OCI-M2 (cell line): ENCODE results near the gene TFF1.

ENCODE experiments used
- DNase-seq: peaks from one replicate; lab custom pipeline; 2025; ENCODE audit not compliant: unreplicated experiment; lab: John Stamatoyannopoulos, UW

Gene TFF1

DNA sequence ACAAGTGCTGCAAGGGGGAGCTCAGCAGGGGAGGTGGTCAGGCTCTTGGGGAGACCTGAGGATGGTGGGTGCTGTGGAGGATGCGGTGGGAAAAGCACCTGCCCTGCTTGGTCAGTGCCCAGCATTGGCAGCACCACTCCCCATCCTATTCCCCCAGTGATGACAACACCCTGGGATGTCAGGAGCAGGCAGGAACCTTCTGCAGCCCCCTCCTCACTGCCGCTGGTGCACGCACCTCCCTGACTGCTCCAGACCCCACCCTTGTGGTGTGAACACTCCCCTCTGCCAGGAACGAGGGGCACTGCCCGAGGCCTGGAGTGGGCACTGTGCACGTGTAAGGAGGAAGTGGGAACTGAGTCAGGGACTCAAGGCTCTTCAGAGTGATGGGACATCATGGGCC lies 17.0 kb upstream of the TFF1 start:
- DNase-seq, result no peak

DNA sequence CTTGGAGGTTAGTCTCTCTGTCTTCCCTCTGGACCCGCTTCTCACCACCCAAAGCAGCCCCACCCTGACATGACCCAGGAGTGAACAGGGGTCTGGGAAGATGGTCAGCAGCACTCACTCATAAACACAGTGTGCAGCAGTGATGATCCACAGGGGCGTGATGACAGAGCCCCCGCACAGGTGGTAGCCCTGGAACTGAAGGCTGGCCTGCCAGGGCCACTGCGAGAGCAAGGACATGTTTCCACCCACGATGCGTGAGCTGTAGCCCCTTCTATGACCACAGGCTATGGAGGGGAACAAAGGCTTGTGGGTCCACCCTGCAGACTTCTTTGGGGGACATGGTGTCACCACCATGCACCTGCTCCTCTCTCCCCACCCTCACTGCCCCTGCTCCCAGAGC lies 16.6 kb upstream of the TFF1 start:
- no peak for DNase-seq

DNA sequence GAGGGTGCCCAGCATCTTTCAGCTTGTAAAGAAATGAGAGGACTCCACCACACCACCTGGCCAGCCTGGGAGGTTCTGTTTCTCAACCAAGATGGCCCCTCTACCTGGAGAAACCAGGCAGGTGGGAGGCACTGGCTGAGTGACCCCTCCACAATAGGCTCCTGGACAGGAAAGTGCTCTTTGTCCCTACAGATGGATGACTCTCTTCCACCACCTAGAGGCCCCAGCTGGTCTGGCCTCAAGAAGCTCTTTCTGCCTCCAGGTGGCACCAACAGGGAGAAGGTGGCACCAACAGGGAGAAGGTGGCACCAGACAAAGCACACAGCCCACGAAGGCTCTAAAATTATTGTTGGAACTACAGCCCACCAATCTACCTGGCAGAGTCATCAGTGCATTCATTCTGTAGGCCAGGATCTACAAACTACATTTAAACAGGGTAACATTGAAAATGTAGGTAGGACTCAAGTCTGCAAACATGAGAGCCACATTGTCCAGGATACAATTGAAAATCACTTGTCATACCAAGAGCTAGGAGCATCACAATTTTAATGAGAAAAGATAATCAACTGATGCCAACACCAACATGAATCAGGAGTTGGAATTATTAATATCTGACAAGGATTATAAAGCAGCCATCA lies 15.1 kb upstream of the TFF1 start:
- DNase-seq, result no peak

DNA sequence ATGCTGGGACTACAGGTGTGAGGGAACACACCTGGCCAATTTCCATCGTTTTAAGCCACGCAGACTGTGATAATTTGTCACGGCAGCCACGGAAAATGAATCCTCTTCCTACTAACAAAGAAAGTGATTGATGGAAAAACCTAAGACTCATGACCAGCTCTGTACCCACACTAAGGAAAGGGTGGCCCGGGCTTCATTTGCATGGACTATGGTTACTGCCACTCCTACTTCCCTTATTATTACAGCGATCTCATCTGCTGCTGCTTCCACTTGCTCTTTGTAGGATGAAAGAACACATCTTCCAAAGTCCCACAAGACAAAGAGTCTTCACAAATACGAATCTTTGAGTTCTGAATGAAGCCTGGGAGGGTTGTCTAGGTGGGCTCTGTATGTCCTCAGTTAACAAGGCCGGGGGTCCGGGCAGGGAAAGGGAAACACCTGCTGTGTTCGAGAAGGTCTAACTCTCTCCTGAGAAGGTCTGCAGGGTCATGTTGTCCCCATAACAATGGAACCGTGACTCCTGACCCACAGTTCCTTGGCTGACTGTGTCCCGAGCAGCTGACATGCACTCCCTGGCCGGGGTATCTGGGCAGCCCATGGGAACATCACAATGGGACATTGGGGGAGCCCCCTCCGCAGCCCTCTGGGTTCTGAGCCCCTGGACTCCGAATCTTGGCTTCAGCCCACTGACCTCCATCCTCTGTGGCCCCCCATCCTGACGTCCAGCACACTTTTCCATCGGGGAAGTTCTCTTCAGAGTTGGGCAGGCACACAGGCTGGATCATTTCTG lies 13.3 kb upstream of the TFF1 start:
- no peak for DNase-seq

DNA sequence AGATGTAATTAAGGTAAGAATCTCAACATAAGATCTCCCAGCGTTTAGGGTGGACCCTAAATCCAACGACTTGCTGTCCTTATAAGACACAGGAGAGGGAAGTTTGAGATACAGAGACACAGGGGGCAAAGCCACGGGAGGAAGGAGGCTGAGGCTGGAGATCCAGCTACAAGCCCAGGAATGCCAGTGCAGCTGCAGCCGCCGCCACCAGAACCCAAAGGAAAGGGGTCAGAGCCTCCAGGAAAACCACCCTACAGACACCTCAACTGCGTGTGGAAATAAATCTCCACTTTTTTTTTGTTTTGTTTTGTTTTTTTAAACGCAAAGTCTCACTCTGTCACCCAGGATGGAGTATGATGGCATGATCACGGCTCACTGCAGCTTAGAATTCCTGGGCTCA lies 12.1 kb upstream of the TFF1 start:
- no peak for DNase-seq

DNA sequence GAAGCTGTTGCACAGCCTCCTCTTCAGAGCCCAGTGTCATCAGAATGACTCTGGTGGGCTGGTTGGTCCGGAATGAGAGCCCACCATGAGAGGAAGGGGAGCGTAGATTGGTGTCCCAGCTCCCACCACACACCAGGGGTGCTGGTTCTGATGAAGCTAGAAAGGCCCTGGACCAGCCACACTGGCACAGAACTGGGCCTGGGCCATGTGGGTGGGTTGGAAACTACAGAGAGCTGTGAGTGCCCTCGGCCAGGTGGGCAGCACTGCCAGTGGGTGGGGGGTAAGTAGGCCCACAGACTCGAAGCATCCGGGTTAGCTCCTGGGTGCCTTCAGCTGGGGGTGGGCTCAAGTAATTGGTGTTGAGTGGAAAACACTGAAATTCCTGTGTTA lies 11.6 kb upstream of the TFF1 start:
- no peak for DNase-seq

DNA sequence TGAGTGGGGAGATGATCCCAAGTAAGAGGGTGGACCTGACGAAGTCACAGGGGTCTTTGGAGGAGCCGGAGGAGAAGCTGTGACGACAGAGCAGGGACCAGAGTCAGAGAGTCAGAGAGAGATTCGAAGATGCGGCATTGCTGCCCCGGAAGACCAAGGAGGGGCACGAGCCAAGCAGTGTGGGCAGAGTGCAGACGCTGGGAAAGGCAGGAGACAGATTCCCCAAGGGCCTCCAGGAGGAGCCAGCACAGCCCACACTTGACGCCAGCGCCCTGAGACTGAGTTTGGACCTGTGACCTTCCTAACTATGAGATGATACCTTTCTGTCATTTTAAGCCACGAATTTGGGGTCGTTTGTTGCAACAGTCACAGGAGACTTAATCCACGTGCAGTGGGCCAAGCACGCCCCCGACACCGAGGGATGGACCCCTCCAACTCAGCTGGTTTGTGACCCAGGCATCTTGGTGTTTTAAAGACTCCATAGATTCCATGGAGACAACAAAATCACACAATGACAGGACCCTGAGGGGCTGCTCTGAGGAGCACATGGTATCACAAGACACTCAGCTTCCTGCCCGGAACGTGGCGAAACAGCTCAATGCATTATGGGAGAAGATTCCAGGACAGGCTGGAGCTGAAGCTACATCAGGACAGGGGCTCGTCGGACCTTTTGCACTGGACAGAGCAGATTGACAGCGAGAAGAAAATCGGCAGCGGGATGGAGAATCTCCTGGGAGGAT lies 11.0 kb upstream of the TFF1 start:
- DNase-seq, result no peak

DNA sequence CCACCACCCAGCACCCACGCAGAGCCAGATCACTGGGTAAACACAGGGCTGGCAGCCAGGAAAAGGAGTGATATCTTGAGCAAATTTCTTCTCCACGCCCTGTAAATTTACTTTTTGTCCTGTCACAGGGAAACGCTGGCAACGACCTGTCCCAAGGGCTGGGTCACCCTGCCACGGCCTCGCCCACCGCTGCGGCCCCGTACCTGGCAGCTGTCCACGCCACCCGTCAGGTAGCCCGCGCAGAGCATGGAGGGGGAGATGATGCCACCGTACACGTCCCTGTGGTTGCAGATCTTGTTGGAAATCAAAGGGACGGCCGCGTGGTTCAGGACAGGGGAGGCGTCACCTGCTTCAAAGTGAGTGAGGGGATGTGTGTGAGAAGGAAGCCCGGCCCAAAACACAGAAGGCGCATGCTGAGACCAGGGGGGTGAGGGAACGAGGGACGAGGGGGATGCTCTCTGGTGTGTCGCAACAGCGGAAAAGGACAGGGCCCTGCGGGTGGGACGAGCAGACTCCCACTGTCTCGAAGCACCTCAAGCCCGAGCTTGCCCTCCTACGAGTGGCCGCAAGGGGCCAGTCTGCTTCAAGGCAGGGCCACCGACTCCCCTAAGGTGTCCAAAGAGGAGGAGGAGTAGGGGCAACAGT lies 10.1 kb upstream of the TFF1 start:
- no peak for DNase-seq

DNA sequence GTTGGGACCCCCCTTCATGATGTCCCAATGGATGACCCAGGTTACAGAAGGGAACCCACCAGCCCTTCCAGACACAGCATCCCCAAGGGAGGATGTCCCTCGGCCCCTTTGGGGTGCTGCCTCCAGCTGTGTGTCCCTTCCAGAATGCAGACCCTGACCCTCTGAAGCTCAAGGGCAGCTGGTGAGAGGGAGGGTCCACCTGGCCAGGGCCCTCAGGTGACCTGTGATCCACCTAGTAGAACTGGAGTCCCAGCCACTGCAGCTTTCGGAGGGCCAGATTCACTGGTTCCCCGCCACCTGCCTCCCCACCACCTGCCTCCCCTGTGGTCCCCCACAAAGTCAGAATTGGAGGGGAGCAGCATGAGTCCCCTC lies 9.6 kb upstream of the TFF1 start:
- DNase-seq, result no peak

DNA sequence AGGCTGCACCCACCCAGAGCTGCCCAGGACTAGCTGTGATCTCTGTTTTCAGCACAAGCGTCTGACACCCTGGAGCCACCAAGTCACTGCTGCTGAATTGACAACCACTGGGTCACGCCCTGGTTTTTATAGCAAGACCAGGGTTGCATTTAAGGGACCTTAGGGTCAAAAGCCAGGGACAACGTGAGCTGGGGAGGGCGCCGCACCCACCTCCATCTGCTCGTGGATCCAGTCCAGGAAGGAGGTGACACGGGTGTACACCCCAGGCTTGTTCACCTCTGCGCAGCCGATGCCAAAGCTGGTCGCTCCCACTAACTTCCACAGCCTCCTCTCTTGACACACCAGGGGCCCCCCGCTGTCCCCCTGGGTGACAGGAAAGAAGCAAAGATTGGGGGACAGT lies 9.2 kb upstream of the TFF1 start:
- DNase-seq, result no peak

DNA sequence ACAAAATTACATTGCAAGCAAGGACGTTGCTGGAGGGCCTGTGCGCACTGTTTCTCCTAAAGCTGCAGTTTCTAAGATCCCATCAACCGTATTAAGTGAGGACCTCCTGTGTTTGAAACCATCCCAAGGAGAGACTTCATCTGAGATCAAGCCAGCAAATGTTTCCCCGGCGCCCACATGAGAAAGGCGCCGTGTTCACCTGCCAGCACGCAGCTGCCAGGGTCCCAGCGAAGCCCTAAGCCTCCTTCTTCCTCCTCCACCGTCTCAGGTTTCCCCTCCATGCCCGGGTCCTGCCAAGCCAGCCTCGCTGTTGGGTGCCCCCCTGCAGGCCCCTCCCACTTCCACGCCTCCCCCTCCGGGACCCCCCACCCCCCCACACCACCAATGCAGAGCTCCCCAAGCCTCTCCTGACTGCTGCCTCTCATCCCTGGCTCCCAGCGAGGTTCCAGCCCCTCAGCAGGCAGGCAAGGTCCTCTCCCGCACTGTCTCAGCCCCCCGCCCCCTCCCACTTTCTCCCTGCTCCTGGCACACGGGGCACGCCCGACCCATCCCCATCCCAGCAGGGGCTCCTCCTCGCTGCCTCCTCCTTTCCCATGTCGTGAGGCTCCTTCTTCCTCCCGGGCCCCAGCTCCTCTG lies 8.6 kb upstream of the TFF1 start:
- DNase-seq, result no peak

DNA sequence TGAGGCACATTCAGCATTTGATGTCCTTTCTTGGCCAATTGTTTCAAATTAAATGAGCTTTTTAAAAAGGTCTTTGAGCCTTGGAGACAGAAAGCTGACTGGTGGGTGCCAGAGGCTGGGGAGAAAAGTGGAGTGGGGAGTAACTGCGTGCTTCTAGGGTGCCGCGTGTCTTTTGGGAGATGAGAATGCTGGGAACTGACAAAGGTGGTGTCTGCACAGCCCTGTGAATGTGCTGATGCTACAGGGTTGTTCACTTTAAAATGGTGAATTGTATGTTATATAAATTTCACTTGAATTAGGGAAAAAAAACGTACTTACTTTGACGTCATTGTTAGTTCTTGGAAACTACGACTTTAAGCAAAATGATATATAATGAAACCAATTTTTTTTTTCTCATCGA lies 8.1 kb upstream of the TFF1 start:
- no peak for DNase-seq

DNA sequence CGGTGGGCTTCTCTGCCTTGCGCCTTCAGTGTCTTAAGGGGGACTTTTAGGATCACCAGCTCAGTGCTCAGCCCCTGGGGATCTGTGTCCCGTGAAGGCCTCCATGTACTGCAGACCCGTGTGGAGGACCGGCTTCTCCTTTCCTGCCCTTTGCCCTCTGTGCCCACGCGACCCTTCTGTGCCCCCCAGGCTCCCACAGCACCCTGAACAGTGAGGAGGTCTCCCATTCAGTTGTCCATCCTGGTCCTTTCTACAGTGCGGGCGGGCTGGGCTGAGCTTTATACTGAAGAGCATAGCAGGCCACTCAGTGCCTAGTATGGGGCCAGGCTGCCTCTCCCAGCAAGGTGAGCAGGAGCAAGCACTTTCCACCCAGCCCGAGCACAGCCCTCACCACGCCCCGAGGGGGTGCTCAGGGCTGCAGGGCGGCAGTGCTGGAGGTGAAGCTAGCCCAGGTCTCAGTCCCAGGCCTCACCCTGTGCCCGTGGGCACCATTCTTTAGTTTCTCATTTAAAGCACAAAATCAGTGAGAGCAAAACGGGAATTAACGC lies 7.6 kb upstream of the TFF1 start:
- DNase-seq, result no peak

DNA sequence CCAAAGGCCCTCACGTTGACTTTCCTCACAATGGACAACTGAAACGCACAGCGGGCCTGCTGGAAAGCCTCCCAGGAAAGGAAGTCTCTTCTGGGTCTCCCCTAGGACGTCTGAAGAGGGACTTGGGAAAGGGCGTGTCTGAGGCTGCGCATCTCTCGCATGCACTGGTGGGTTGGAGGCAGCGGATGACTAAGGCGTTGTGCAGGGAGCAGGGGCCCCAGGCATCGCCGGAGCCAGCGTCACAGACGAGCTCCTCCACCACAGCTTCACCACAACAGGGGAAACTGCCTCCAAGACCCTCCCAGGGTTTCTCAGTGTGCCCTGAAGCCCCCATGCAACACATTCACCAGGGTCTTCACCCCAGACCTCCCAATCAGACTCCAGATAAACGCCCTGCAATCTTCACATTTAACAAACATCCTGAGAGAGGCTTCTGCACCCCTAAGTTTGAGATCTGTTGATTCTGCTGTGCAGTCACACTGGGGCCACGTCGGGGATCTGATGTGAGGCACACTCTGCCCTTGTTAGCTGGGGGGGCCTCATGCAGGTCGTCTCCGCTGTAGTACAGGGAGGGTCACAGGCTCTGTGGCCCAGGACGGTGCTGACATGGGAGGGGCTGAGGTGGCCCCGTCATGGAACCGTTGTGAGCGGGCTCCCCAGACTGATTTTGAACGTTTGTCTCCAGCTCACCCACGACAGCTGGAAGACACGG lies 7.0 kb upstream of the TFF1 start:
- no peak for DNase-seq

DNA sequence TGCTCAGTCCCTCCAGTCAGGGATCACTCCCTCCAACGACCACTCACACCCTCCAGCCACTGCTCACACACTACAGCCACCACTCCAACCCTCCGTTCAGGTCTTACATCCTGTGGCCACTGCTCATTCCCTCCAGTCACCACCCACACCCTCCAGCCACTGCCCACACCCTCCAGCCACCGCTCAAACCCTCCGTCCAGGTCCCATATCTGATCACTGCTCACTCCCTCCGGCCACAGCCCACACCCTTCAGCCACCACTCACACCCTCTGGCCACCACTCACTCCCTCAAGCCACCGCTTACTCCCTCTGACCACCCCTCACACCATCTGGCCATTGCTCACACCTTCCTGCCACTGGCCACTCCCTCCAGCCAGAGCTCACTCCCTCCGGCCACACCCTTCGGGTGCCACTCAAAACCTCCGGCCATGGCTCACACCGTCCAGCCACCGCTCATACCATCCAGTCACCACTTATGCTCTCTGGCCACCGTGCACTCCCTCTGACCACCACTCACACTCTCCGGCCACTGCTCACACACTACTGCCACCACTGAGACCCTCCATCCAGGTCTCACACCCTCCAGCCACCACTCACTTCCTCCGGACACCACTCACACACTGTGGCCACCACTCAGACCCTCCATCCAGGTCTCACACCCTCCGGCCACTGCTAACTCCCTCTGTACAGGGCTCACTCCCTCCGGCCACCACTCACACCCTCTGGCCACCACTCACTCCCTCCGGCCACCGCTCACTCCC lies 4.7 kb upstream of the TFF1 start:
- no peak for DNase-seq

DNA sequence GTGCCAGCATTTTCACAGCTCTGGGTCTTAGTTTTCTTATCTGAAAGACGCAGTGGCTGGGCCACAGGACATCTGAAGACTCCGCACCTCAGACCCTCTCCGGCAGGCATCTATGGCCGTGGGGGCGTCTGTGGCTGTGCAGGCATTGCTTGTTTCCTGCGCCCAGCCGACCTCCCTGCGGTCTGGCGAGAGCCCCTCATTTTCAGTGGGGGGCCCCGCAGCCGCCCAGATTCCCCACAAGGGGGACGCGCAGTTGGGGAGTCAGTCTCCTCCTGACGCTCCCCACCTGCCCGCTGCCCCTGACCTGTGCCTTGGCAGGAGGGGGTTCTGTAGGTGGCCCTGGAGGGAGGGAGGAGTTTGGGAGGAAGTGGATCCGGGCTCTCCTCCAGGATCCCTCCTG lies 3.5 kb upstream of the TFF1 start:
- DNase-seq, result no peak

DNA sequence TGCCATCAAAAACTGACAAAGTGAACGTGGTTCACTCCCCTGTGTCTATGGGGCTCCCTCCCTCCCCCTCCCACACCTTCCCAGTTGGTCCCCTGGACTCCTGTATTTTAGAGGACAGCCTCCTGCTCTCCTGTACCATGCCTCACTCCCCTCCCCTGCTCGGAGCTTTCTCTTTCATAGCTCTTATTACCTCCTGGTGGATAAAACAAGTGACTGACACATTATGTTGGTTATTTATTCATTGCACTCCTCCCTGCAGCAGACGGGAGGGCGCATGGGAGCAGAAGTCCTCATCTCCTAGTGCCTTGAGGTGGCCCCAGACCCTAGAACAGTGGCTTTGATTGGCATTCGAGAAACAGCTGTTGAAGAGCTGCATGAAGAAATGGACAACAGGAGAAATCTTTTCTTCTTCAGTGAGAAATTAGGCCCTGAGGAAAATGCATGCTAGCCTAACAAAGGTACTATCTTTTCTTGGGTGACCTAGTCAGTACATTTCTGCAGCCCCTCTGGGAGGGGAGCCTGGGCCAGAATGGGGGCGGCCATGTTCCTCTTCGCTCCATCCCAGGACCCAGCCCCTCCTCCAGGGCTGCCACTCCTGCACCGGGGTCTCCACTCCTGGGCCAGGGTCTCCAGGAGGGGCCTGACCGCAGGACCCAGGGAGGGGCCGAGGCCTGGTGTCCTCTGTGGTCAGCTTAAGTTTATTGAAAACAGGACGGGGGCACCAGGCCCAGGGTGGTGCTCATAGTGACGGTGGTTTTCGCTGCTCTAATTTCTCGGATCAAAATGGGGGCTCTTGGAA lies 1.2 kb upstream of the TFF1 start:
- no peak for DNase-seq

DNA sequence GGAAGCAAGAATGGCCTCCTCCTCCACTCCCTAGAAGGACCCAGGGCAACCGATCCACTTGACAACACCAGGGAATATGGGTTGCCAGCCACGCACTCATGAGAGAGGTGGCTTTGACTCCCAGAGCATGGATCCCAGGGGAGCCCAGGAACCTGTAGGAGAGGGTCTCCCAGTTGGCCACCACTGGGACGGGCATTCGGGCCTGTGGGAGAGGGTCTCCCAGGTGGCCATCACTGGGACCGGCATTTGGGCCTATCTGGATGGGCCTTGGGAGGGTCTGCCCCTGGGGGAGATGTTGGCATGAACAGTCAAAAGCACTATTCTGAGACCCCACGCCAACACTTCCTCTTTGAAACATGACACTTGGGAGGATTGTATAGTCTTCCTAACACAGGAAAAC lies 565 bp downstream of the TFF1 start:
- DNase-seq, result no peak

DNA sequence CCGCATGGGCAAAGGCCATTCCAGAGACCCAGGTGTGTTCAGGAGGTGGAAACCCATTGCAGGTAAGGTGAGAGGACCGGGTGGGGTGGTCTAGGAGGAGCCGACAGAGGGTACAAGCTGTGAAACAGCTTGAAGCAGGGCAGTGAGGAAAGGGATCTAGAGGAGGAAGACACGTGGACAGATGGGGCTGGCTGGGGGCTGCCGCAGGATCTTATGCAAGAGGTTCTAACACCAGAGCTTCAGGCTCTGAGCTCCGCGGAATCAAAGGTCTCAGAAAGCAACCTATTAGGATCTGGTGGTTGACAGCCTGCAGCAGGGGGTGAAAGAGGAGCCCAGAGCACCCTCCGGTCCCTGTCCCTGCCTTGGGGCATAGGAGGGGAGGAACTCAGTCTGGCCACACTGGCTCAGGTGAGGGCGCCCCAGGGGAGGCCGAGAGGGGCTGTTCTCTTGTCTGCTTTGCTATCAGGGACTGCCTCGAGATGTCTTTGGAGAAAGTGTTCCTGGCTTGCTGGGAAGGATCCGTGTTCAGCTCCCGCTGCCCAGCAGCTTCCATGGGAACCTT lies 1.9 kb downstream of the TFF1 start:
- DNase-seq, result no peak
